HepG2 (cell line): ENCODE results near the gene MLYCD. TPM values are rescaled to one million over a fixed set of nuclear protein-coding genes. Genes with fewer than 3 reads are reported as not detected.

Source experiments
- ATAC-seq: fragments of 200-7000 bp; cut with Tn5 transposase; 3 replicates; pipeline ENCODE4 v1.9.1; 2020; ENCODE audit warnings: mild to moderate bottlenecking, moderate library complexity
- BruUV-seq: library from RNA; stranded (reverse); fragments of 400-500 nt; replicated peaks from 2 replicates; lab custom pipeline; 2021; lab: Mats Ljungman, UMichigan
- CTCF ChIA-PET: fragments of 300-600 bp; formaldehyde crosslinking; extraction: SDS; loops from one replicate; lab custom pipeline; 2021; ENCODE audit warnings: low total read pairs, inconsistent platforms, low intra/inter-chr PET ratio; lab: Yijun Ruan, JAX
- POLR2A ChIA-PET: fragments of 350-600 bp; sonication (Branson Sonifier 250); formaldehyde crosslinking; loops from one replicate; lab custom pipeline; 2020; ENCODE audit warnings: antibody characterized with exemption, inconsistent platforms; lab: Yijun Ruan, JAX
- DNase-seq: peaks from one replicate; pipeline ENCODE4 v3.0.0-alpha.2; 2015; ENCODE audit warnings: low spot score
- FAIRE-seq: peaks from 3 replicates; lab custom pipeline; 2011; peaks lifted over from hg19 to GRCh38; lab: Jason Lieb, UNC
- H2AFZ ChIP-seq: one replicate; pipeline ENCODE4 v1.6.1; 2011; ENCODE audit warnings: low read length, inconsistent platforms
- H3K27ac ChIP-seq: fragments of 300-600 bp; 3 replicates; pipeline ENCODE4 v1.8.0; 2011; ENCODE audit warnings: mixed run types, mild to moderate bottlenecking, mixed read lengths, low read length, inconsistent platforms; ENCODE audit not compliant: insufficient read depth; ENCODE audit errors: extremely low read length
- H3K27me3 ChIP-seq, 2 experiments: fragments of 200-600 bp in 1 of 2; 2 replicates in 1 of 2; 3 replicates in 1 of 2; pipeline versions ENCODE4 v1.6.0 to v1.8.0; 2011; ENCODE audit warnings: low read length in 2 of 2, mild to moderate bottlenecking in 2 of 2, moderate library complexity in 2 of 2, inconsistent platforms in 1 of 2; ENCODE audit not compliant: insufficient read depth in 2 of 2, control insufficient read depth in 1 of 2
- H3K36me3 ChIP-seq, 2 experiments: fragments of 200-600 bp in 1 of 2; replicated peaks in 1 of 2; 2 replicates in 1 of 2; 3 replicates in 1 of 2; pipeline versions ENCODE4 v1.5.1 to v1.8.0; 2011; ENCODE audit warnings: low read length in 2 of 2, inconsistent platforms in 1 of 2; ENCODE audit not compliant: insufficient read depth in 2 of 2, control insufficient read depth in 1 of 2
- H3K4me1 ChIP-seq: 2 replicates; pipeline ENCODE4 v1.5.1; 2012; ENCODE audit warnings: low read length, inconsistent platforms; ENCODE audit not compliant: insufficient read depth
- H3K4me2 ChIP-seq: 2 replicates; pipeline ENCODE4 v1.6.0; 2011; ENCODE audit warnings: low read depth, low read length, inconsistent platforms
- H3K4me3 ChIP-seq, 3 experiments: fragments of 200-600 bp in 1 of 3; sonication (generic), shearing (Covaris generic) in 1 of 3; replicated peaks in 1 of 3; 2 replicates each; pipeline ENCODE4 v1.5.1; 2011 to 2016; ENCODE audit warnings: low read length in 3 of 3, inconsistent platforms in 2 of 3, low read depth in 2 of 3, mild to moderate bottlenecking in 2 of 3, control low read depth in 1 of 3, mixed read lengths in 1 of 3; ENCODE audit not compliant: insufficient read depth in 1 of 3
- H3K79me2 ChIP-seq: one replicate; pipeline ENCODE4 v1.6.1; 2011; ENCODE audit warnings: low read length, inconsistent platforms; ENCODE audit not compliant: insufficient read depth
- H3K9ac ChIP-seq: 2 replicates; pipeline ENCODE4 v1.6.0; 2011; ENCODE audit warnings: mild to moderate bottlenecking, low read depth, low read length, inconsistent platforms; ENCODE audit not compliant: insufficient read depth
- H3K9me3 ChIP-seq: 2 replicates; pipeline ENCODE4 v1.5.1; 2012; ENCODE audit warnings: mild to moderate bottlenecking, low read length
- H4K20me1 ChIP-seq: 2 replicates; pipeline ENCODE4 v1.6.0; 2011; ENCODE audit warnings: inconsistent platforms, mild to moderate bottlenecking, low read length, moderate library complexity; ENCODE audit not compliant: insufficient read depth
- HMG20A ChIP-seq: IDR thresholded peaks from 2 replicates; pipeline ENCODE4 v1.6.1; 2016; ENCODE audit warnings: borderline replicate concordance
- NFE2 ChIP-seq: sonication (generic); formaldehyde crosslinking; IDR thresholded peaks from 2 replicates; pipeline ENCODE4 v1.4.0; 2020; ENCODE audit warnings: missing genetic modification reagents
- ZNF446 ChIP-seq: sonication (generic); formaldehyde crosslinking; IDR thresholded peaks from 2 replicates; pipeline ENCODE4 v1.5.0; 2020; ENCODE audit warnings: mild to moderate bottlenecking, missing genetic modification reagents
- ZNF615 ChIP-seq: sonication (generic); formaldehyde crosslinking; IDR thresholded peaks from 2 replicates; pipeline ENCODE4 v1.5.0; 2020; ENCODE audit warnings: mild to moderate bottlenecking, missing genetic modification reagents, borderline replicate concordance
- ZNF7 ChIP-seq: IDR thresholded peaks from 2 replicates; pipeline ENCODE4 v1.6.1; 2016; ENCODE audit warnings: missing biosample characterization, missing genetic modification reagents
- WGBS: methylation state at CpG from one replicate; pipeline ENCODE4 v1.1.6; 2017; ENCODE audit warnings: low lambda C conversion rate; 5-methylcytosine and 5-hydroxymethylcytosine counted together
- in situ Hi-C: cut with HindIII; loops from 2 replicates; pipeline ENCODE4 v1.10.0; 2017; ENCODE audit warnings: low pct_unique_long_range_greater_than_20kb; ENCODE audit not compliant: extremely low pct_ligation_motif_present
- intact Hi-C: fragments of 100-400 bp; cut with micrococcal nuclease; formaldehyde crosslinking; loops from one replicate; pipeline ENCODE4 v1.10.0; 2022; ENCODE audit not compliant: unreplicated experiment
- polyA plus RNA-seq, 8 experiments: library from polyadenylated mRNA; depleted of rRNA in 3 of 8; stranded (reverse) in 7 of 8; unstranded in 1 of 8; fragments of >200 nt; fragmentation: Illumina TruSeq in 4 of 8; extraction: Trizol in 4 of 8; gene quantifications; 2 replicates each; pipeline versions ENCODE4 v1.2.1 to v1.2.3, GENCODE V29; 2011 to 2016; ENCODE audit warnings: low read depth in 4 of 8, missing spikeins in 1 of 8, mixed read lengths in 1 of 8; ENCODE audit not compliant: insufficient read depth in 1 of 8
- total RNA-seq, 5 experiments: library from RNA; depleted of rRNA; stranded (reverse); fragments of >200 nt; fragmentation: Illumina TruSeq; extraction: Trizol; gene quantifications; 2 replicates each; pipeline ENCODE4 v1.2.3, GENCODE V29; 2016; ENCODE audit warnings: low read depth in 1 of 5
- TF ChIP-seq, protein P1 (sequence below): sonication (generic); formaldehyde crosslinking; IDR thresholded peaks from 2 replicates; pipeline ENCODE4 v1.4.0; 2020; ENCODE audit warnings: missing genetic modification reagents, borderline replicate concordance
- TF ChIP-seq, protein P2 (sequence below): sonication (generic); formaldehyde crosslinking; IDR thresholded peaks from 2 replicates; pipeline ENCODE4 v1.9.0; 2021; ENCODE audit warnings: missing genetic modification reagents, mild to moderate bottlenecking, borderline replicate concordance
- TF ChIP-seq, protein P3 (sequence below): sonication (generic); formaldehyde crosslinking; IDR thresholded peaks from 2 replicates; pipeline ENCODE4 v1.4.0; 2020; ENCODE audit warnings: missing genetic modification reagents
- TF ChIP-seq, protein P4 (sequence below): sonication (generic); formaldehyde crosslinking; IDR thresholded peaks from 2 replicates; pipeline ENCODE4 v1.9.0; 2021; ENCODE audit warnings: mild to moderate bottlenecking, missing genetic modification reagents

MLYCD gene
- total and polyA plus RNA-seq, 2 of the 13 experiments (the other 11 are each of a cell fraction or from before 2014, with no cell fraction given): 1.8 to 4.0 TPM

DNA sequence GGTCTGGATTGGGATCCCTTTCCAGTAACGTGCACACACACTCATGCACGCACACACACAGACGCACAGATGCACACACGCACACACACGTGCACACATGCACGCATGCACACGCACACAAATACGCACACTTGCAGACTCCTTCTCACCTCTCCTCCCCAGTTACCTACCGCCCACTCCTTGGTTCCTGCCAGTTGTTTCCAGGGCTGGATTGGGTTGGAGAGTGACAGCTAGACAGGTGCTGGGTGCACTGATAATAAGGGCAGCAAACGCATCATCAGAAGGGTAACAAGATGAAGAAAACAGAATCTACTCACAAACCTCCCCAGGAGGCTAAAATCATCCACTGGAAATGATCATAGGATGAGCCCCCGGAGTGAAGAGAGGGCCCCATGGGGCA is 46.1 kb upstream of the MLYCD start:
- peaks cover 0 to 35% of the 10 kb centered on the region in 2 experiments; a peak in 3 of 5 replicates for H3K27me3 ChIP-seq
- in situ Hi-C loops (no loop called here), intact Hi-C loops (no loop called here)
- FAIRE-seq (no peak), ATAC-seq (no peak), DNase-seq (no peak)
- no peak overlapping the region for H3K4me2 ChIP-seq
- no peaks in the 10 kb centered on the region for H3K79me2 ChIP-seq
- H3K4me1 ChIP-seq: peaks cover 11% of the 10 kb centered on the region
- POLR2A ChIA-PET: no interaction called here
- H3K9ac ChIP-seq: no peak overlapping the region
- no peaks in the 10 kb centered on the region for H3K36me3 ChIP-seq
- H3K27ac ChIP-seq: no peak overlapping the region
- no TSS peak for BruUV-seq
- no peaks in the 10 kb centered on the region for H3K9me3 ChIP-seq
- no peak overlapping the region for H2AFZ ChIP-seq
- WGBS: 72% methylated on average over 11 of the region's 11 CpGs
- CTCF ChIA-PET: no interaction called here
- H3K4me3 ChIP-seq: no peak overlapping the region
- H4K20me1 ChIP-seq: no peaks in the 10 kb centered on the region
- TF ChIP-seq, protein P1, sequence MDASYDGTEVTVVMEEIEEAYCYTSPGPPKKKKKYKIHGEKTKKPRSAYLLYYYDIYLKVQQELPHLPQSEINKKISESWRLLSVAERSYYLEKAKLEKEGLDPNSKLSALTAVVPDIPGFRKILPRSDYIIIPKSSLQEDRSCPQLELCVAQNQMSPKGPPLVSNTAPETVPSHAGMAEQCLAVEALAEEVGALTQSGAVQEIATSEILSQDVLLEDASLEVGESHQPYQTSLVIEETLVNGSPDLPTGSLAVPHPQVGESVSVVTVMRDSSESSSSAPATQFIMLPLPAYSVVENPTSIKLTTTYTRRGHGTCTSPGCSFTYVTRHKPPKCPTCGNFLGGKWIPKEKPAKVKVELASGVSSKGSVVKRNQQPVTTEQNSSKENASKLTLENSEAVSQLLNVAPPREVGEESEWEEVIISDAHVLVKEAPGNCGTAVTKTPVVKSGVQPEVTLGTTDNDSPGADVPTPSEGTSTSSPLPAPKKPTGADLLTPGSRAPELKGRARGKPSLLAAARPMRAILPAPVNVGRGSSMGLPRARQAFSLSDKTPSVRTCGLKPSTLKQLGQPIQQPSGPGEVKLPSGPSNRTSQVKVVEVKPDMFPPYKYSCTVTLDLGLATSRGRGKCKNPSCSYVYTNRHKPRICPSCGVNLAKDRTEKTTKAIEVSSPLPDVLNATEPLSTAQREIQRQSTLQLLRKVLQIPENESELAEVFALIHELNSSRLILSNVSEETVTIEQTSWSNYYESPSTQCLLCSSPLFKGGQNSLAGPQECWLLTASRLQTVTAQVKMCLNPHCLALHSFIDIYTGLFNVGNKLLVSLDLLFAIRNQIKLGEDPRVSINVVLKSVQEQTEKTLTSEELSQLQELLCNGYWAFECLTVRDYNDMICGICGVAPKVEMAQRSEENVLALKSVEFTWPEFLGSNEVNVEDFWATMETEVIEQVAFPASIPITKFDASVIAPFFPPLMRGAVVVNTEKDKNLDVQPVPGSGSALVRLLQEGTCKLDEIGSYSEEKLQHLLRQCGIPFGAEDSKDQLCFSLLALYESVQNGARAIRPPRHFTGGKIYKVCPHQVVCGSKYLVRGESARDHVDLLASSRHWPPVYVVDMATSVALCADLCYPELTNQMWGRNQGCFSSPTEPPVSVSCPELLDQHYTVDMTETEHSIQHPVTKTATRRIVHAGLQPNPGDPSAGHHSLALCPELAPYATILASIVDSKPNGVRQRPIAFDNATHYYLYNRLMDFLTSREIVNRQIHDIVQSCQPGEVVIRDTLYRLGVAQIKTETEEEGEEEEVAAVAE (CRISPR knock-in tag): no peak
- TF ChIP-seq, protein P2, sequence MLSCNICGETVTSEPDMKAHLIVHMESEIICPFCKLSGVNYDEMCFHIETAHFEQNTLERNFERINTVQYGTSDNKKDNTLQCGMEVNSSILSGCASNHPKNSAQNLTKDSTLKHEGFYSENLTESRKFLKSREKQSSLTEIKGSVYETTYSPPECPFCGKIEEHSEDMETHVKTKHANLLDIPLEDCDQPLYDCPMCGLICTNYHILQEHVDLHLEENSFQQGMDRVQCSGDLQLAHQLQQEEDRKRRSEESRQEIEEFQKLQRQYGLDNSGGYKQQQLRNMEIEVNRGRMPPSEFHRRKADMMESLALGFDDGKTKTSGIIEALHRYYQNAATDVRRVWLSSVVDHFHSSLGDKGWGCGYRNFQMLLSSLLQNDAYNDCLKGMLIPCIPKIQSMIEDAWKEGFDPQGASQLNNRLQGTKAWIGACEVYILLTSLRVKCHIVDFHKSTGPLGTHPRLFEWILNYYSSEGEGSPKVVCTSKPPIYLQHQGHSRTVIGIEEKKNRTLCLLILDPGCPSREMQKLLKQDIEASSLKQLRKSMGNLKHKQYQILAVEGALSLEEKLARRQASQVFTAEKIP (CRISPR knock-in tag): no peak
- TF ChIP-seq HMG20A (CRISPR knock-in tag) (no peak), ZNF7 (no peak), ZNF446 (CRISPR knock-in tag) (no peak), ZNF615 (CRISPR knock-in tag) (no peak), NFE2 (no peak)
- TF ChIP-seq, protein P3, sequence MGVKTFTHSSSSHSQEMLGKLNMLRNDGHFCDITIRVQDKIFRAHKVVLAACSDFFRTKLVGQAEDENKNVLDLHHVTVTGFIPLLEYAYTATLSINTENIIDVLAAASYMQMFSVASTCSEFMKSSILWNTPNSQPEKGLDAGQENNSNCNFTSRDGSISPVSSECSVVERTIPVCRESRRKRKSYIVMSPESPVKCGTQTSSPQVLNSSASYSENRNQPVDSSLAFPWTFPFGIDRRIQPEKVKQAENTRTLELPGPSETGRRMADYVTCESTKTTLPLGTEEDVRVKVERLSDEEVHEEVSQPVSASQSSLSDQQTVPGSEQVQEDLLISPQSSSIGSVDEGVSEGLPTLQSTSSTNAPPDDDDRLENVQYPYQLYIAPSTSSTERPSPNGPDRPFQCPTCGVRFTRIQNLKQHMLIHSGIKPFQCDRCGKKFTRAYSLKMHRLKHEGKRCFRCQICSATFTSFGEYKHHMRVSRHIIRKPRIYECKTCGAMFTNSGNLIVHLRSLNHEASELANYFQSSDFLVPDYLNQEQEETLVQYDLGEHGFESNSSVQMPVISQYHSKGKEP (CRISPR knock-in tag): no peak
- TF ChIP-seq, protein P4, sequence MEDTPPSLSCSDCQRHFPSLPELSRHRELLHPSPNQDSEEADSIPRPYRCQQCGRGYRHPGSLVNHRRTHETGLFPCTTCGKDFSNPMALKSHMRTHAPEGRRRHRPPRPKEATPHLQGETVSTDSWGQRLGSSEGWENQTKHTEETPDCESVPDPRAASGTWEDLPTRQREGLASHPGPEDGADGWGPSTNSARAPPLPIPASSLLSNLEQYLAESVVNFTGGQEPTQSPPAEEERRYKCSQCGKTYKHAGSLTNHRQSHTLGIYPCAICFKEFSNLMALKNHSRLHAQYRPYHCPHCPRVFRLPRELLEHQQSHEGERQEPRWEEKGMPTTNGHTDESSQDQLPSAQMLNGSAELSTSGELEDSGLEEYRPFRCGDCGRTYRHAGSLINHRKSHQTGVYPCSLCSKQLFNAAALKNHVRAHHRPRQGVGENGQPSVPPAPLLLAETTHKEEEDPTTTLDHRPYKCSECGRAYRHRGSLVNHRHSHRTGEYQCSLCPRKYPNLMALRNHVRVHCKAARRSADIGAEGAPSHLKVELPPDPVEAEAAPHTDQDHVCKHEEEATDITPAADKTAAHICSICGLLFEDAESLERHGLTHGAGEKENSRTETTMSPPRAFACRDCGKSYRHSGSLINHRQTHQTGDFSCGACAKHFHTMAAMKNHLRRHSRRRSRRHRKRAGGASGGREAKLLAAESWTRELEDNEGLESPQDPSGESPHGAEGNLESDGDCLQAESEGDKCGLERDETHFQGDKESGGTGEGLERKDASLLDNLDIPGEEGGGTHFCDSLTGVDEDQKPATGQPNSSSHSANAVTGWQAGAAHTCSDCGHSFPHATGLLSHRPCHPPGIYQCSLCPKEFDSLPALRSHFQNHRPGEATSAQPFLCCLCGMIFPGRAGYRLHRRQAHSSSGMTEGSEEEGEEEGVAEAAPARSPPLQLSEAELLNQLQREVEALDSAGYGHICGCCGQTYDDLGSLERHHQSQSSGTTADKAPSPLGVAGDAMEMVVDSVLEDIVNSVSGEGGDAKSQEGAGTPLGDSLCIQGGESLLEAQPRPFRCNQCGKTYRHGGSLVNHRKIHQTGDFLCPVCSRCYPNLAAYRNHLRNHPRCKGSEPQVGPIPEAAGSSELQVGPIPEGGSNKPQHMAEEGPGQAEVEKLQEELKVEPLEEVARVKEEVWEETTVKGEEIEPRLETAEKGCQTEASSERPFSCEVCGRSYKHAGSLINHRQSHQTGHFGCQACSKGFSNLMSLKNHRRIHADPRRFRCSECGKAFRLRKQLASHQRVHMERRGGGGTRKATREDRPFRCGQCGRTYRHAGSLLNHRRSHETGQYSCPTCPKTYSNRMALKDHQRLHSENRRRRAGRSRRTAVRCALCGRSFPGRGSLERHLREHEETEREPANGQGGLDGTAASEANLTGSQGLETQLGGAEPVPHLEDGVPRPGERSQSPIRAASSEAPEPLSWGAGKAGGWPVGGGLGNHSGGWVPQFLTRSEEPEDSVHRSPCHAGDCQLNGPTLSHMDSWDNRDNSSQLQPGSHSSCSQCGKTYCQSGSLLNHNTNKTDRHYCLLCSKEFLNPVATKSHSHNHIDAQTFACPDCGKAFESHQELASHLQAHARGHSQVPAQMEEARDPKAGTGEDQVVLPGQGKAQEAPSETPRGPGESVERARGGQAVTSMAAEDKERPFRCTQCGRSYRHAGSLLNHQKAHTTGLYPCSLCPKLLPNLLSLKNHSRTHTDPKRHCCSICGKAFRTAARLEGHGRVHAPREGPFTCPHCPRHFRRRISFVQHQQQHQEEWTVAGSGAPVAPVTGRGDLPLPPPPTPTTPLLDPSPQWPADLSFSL (CRISPR knock-in tag): no peak
